Activated T-helper 2 cell treated with anti-CD3 and anti-CD28 coated beads, Interferon-gamma antibody, Interleukin-2, Interleukin-4, amounts not matched to agents 10 μg/mL and 5 μg/mL and 100 μg/mL, durations not matched to agents 14 hours and 24 hours and 36 hours (primary cell): ENCODE measurements around the gene DNAH14. TPM values are rescaled to one million over a fixed set of nuclear protein-coding genes. Genes with fewer than 3 reads are reported as not detected.
"Not testable (repeated sequence)": the region's sequence is repeated elsewhere in the genome, so short reads cannot be mapped to it uniquely, and the experiment has no call there.

ENCODE experiments used
- DNase-seq: peaks from one replicate; pipeline ENCODE4 v3.0.0; 2021; ENCODE audit warnings: low spot score
- H3K27ac Mint-ChIP-seq: one replicate; pipeline ENCODE4 v1.8.0; 2021; ENCODE audit warnings: mixed read lengths
- H3K27me3 Mint-ChIP-seq: one replicate; pipeline ENCODE4 v1.8.0; 2021; ENCODE audit warnings: low read depth, mixed read lengths
- H3K36me3 Mint-ChIP-seq: one replicate; pipeline ENCODE4 v1.8.0; 2021; ENCODE audit warnings: low read depth, mixed read lengths
- H3K4me1 Mint-ChIP-seq: one replicate; pipeline ENCODE4 v1.8.0; 2021; ENCODE audit warnings: low read depth, mixed read lengths
- H3K4me3 Mint-ChIP-seq: one replicate; pipeline ENCODE4 v1.8.0; 2021; ENCODE audit warnings: low read depth, mild to moderate bottlenecking, moderate library complexity, mixed read lengths
- H3K9me3 Mint-ChIP-seq: one replicate; pipeline ENCODE4 v1.8.0; 2021; ENCODE audit warnings: mixed read lengths
- intact Hi-C: fragments of 100-400 bp; cut with micrococcal nuclease; formaldehyde crosslinking; loops from one replicate; pipeline ENCODE4 v1.15.1; 2023
- total RNA-seq: library from RNA; stranded (reverse); gene quantifications from 2 replicates; pipeline ENCODE4 v1.2.3, GENCODE V29; 2022

The DNAH14 gene
- total RNA-seq, 1 donor from 2014 or later: 0.32 TPM

DNA sequence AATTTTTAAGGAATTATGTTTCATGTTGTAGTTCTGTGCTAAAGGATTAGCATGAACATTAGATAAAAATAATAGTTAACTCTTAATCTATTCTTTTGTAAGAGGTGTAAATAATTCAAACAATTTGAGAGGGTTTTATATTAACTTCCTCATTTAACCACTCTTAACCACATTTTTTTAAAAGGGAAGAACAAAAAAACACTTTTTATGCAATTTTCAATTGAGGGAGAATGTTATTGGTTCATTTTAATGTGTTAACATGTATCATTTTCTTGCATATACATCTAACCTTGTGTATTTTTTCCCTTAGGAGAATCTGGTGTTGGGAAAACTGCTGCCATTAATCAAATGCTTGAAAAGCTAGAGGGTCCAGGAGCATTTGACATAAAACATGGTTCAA lies 329.3 kb downstream of the DNAH14 start:
- peaks cover 2% of the 10 kb centered on the region for H3K27me3 Mint-ChIP-seq
- DNase-seq: no peak
- H3K4me3 Mint-ChIP-seq: no peak overlapping the region
- no peaks in the 10 kb centered on the region for H3K4me1 Mint-ChIP-seq
- H3K36me3 Mint-ChIP-seq: no peaks in the 10 kb centered on the region
- H3K27ac Mint-ChIP-seq: no peak overlapping the region
- intact Hi-C loops: no loop called here
- H3K9me3 Mint-ChIP-seq: no peaks in the 10 kb centered on the region

- intact Hi-C loops: no loop called here
Observed at GRCh38 chr1:225259542-225259941, 330.1 kb downstream of the DNAH14 start.

GRCh38 chr1:225260319-225260718 lies 330.8 kb downstream of the DNAH14 start:
- Mint-ChIP-seq H3K4me1 (no peaks in the 10 kb centered on the region), H3K36me3 (no peaks in the 10 kb centered on the region), H3K27ac (no peak overlapping the region), H3K9me3 (no peaks in the 10 kb centered on the region), H3K27me3 (peaks cover 2% of the 10 kb centered on the region), H3K4me3 (no peak overlapping the region)
- intact Hi-C loops: no loop called here
- DNase-seq: no peak

More at GRCh38 chr1:225259542-225259941, 330.1 kb downstream of the DNAH14 start:
- Mint-ChIP-seq H3K9me3 (no peaks in the 10 kb centered on the region), H3K27ac (no peak overlapping the region), H3K27me3 (peaks cover 2% of the 10 kb centered on the region), H3K4me3 (no peak overlapping the region), H3K36me3 (no peaks in the 10 kb centered on the region), H3K4me1 (no peaks in the 10 kb centered on the region)
- no peak for DNase-seq

GRCh38 chr1:225277445-225277844 lies 348.0 kb downstream of the DNAH14 start:
- Mint-ChIP-seq H3K36me3 (no peaks in the 10 kb centered on the region), H3K4me1 (no peaks in the 10 kb centered on the region), H3K4me3 (no peak overlapping the region), H3K9me3 (no peaks in the 10 kb centered on the region), H3K27me3 (no peaks in the 10 kb centered on the region), H3K27ac (no peak overlapping the region)
- no peak for DNase-seq
- intact Hi-C loops: no loop called here

DNA sequence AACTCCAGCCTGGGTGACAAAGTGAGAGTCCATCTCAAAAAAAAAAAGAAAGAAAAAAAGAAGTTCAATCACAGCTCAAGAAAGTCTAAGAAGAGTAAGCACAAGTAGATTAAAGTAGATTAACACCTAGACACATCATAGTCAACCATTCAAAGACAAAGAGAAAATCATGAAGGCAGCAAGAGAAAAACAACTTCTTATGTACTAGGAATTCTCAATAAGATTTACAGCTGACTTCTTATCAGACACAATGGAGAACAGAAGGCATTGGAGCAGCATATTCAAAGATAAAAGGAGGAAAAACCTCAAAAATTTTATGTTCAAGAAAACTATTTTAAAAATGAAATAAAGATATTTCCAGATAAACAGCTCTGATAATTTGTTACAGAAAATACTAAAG lies 351.1 kb downstream of the DNAH14 start:
- H3K4me1 Mint-ChIP-seq: no peaks in the 10 kb centered on the region
- H3K9me3 Mint-ChIP-seq: no peaks in the 10 kb centered on the region

DNA sequence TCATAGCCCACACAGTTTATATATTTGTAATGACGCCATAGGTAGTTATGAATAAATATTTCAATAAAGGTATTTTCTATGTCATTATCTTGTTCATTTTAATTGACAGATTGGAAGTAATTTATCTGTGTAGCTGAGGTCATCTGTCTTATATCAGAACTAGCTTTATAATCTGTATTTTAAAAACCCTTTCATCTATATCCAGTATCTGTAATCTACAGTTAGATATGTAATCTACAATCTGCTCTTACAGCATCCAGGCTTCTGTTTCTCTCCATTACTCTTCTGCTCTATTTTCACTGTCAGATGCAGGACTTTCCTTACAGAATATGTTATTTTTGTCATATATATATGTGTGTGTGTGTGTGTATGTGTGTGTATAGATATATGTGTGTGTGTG lies 360.8 kb downstream of the DNAH14 start:
- Mint-ChIP-seq H3K4me1 (no peaks in the 10 kb centered on the region), H3K27me3 (no peaks in the 10 kb centered on the region), H3K36me3 (no peaks in the 10 kb centered on the region), H3K9me3 (no peaks in the 10 kb centered on the region), H3K4me3 (no peak overlapping the region), H3K27ac (no peak overlapping the region)
- DNase-seq: no peak
- intact Hi-C loops: no loop called here

More for the DNA sequence above, 351.1 kb downstream of the DNAH14 start:
- no peak overlapping the region for H3K27ac Mint-ChIP-seq
- no peak overlapping the region for H3K4me3 Mint-ChIP-seq
- DNase-seq: no peak
- no peaks in the 10 kb centered on the region for H3K27me3 Mint-ChIP-seq
- H3K36me3 Mint-ChIP-seq: no peaks in the 10 kb centered on the region
- intact Hi-C loops: no loop called here

DNA sequence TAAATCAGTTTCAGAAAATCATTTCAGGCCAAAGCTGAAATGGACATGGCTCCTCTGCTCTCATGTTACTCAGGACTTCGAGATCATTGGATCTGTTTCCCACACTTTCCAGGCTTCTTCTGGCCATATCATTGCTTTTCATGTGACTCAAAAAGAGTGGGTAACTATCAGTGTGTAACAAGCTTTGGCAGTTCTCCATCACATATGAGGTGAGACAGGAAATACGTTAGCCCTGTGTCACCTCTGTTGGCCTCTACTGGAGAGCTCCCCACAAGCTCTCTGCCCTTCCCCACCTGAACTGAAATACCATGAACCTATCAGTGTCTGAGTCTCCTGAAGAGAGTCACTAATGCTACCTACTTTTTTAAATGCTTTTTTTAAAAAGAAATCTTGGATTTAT lies 370.1 kb downstream of the DNAH14 start:
- no peaks in the 10 kb centered on the region for H3K9me3 Mint-ChIP-seq
- H3K4me3 Mint-ChIP-seq: no peak overlapping the region
- DNase-seq: no peak
- no peaks in the 10 kb centered on the region for H3K4me1 Mint-ChIP-seq
- no peak overlapping the region for H3K27ac Mint-ChIP-seq
- no peaks in the 10 kb centered on the region for H3K36me3 Mint-ChIP-seq
- no peaks in the 10 kb centered on the region for H3K27me3 Mint-ChIP-seq
- intact Hi-C loops: no loop called here

DNA sequence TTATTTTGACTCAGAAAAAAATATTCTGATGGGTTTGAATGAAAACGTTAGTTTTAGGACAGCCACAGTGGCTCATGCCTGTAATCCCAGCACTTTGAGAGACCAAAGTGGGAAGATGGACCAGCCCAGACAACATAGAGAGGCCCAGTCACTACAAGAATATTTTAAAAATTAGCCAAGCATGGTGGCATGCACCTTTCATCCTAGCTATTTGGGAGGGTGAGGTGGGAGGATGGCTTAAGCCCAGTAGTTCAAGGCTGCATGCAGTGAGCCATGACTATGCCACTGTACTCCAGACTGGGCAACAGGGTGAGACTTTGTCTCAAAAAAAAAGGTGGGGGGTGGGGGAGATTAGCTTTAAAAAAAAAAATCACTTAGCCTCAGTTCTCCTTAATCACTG lies 370.9 kb downstream of the DNAH14 start:
- Mint-ChIP-seq H3K36me3 (no peaks in the 10 kb centered on the region), H3K4me3 (no peak overlapping the region), H3K27ac (no peak overlapping the region), H3K27me3 (no peaks in the 10 kb centered on the region), H3K9me3 (no peaks in the 10 kb centered on the region), H3K4me1 (no peaks in the 10 kb centered on the region)
- DNase-seq: no peak
- intact Hi-C loops: no loop called here

- Mint-ChIP-seq H3K4me1 (no peaks in the 10 kb centered on the region), H3K27me3 (no peaks in the 10 kb centered on the region), H3K9me3 (no peaks in the 10 kb centered on the region), H3K36me3 (no peaks in the 10 kb centered on the region), H3K4me3 (no peak overlapping the region), H3K27ac (no peak overlapping the region)
- DNase-seq: no peak
- intact Hi-C loops: no loop called here
Observed at GRCh38 chr1:225304996-225305395, 375.5 kb downstream of the DNAH14 start.

- H3K27ac Mint-ChIP-seq, H3K4me3 Mint-ChIP-seq, intact Hi-C loops: not testable (repeated sequence)
Observed at GRCh38 chr1:225310544-225310943, 381.1 kb downstream of the DNAH14 start.

DNA sequence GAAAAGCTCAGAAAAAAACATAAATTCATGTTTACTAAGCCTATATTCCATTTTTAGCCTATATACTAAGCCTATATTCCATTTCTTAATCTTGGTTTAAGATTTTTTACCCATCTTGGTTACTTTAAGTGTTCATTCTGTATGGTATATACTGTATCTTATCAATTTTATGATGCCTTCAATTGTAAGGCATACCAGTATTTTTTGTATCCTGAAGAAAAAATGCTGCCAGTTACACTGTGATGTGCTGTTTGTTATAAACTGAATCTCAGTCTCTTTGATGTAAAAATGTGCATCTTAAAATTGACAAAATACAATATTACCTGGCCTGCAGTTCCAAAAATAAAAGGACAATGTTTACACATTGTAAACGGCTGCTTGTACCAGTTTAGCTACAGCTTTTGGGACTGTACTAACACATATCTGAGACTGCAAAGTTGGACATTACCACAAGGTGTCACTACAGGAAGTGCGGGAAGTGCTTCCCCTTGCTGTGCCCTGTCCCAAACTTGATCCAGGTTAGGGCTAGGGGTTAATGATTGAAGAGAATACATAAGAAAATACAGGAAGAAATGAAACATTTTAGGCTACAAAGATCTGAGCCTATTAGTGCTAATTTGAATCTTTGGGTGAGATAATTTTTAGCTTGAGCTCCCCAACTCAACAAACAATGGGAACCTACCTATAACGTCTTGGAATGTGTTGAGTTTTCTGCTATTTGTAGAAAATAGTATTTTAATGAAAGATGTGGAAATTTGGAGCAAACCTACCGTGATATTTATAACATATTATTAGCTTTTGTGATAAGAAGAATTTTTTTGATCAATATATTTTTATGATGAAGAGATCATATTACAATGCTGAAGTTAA lies 389.5 kb downstream of the DNAH14 start:
- DNase-seq: no peak
- Mint-ChIP-seq H3K4me3 (no peak overlapping the region), H3K27ac (no peak overlapping the region), H3K4me1 (no peaks in the 10 kb centered on the region), H3K9me3 (no peaks in the 10 kb centered on the region), H3K36me3 (no peaks in the 10 kb centered on the region), H3K27me3 (peaks cover 8% of the 10 kb centered on the region)
- intact Hi-C loops: loop anchor here (5.0 kb wide), 1 partner anchor 658 kb away; no protein-coding TSS in a partner anchor

More at GRCh38 chr1:225310544-225310943, 381.1 kb downstream of the DNAH14 start:
- H3K27me3 Mint-ChIP-seq, H3K36me3 Mint-ChIP-seq, H3K9me3 Mint-ChIP-seq, H3K4me1 Mint-ChIP-seq, DNase-seq: not testable (repeated sequence)

DNA sequence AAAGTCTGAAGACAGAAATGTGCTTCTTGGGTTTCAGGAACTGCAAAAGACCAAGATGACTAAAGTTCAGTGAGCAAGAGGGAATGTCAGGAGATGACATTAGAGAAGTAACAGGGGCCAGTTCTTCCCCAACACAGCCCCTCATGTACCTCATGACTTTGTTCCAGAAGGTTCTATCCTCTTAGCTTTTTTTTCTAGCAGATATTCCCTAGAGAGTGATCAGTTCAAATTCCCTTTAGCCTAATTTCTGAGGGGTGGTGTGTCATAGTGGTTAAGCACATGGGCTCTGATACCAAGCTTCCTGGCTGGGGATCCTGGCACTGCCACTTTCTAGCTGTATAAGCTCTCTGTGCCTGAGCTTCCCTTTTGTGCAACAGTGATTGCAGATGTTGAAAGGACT lies 390.4 kb downstream of the DNAH14 start:
- intact Hi-C loops: loop anchor here (5.0 kb wide), 1 partner anchor 657 kb away; no protein-coding TSS in a partner anchor
- H3K36me3 Mint-ChIP-seq: no peaks in the 10 kb centered on the region
- no peaks in the 10 kb centered on the region for H3K4me1 Mint-ChIP-seq
- H3K27me3 Mint-ChIP-seq: peaks cover 7% of the 10 kb centered on the region
- H3K9me3 Mint-ChIP-seq: no peaks in the 10 kb centered on the region
- H3K4me3 Mint-ChIP-seq: no peak overlapping the region
- H3K27ac Mint-ChIP-seq: no peak overlapping the region
- DNase-seq: no peak

DNA sequence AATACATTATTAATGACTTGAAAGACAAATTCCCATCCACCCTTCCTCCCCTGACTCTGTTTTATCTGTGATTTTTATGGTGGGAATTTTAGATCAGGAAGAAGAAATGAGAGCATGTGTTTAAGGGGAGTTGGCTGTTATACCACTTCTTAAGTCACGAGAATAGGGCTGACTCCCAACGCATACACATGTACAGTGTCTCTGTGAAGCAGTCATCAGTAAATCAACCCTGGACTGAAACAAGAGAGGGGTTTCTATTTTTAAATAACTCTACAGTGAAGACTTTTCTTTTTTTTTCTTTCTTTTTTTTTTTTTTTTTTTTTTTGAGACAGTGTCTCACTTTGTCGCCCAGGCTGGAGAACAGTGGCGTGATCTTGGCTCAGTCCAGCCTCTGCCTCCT lies 392.3 kb downstream of the DNAH14 start:
- Mint-ChIP-seq H3K27me3 (peaks cover 5% of the 10 kb centered on the region), H3K4me3 (no peak overlapping the region), H3K9me3 (no peaks in the 10 kb centered on the region), H3K27ac (no peak overlapping the region), H3K4me1 (no peaks in the 10 kb centered on the region), H3K36me3 (no peaks in the 10 kb centered on the region)
- DNase-seq: no peak
- intact Hi-C loops: no loop called here
